H1 (cell line): ENCODE data around the gene PTDSS2. TPM values are rescaled to one million over a fixed set of nuclear protein-coding genes. Genes with fewer than 3 reads are reported as not detected.
"Not testable (repeated sequence)": the region's sequence is repeated elsewhere in the genome, so short reads cannot be mapped to it uniquely, and the experiment has no call there.

Source experiments
- CTCF ChIA-PET: fragments of 300-600 bp; sonication (Branson Sonifier 250); formaldehyde crosslinking; loops from one replicate; lab custom pipeline; 2021; ENCODE audit not compliant: partially characterized antibody; lab: Charles Lee
- POLR2A ChIA-PET: fragments of 300-600 bp; sonication (Branson Sonifier 250); formaldehyde crosslinking; loops from one replicate; lab custom pipeline; 2021; ENCODE audit warnings: inconsistent platforms; ENCODE audit not compliant: partially characterized antibody; lab: Charles Lee
- DNase-seq, 2 experiments: peaks; one replicate each; pipeline versions ENCODE4 v3.0.0 to v3.0.0-alpha.2; 2010 to 2022; ENCODE audit warnings: low spot score in 2 of 2, low read depth in 1 of 2, mixed read lengths in 1 of 2
- FAIRE-seq: peaks from 2 replicates; lab custom pipeline; 2011; peaks lifted over from hg19 to GRCh38; lab: Jason Lieb, UNC
- H2AFZ ChIP-seq: 2 replicates; pipeline ENCODE4 v1.8.1; 2012; ENCODE audit warnings: low read length, inconsistent platforms
- H2AK5ac ChIP-seq: 2 replicates; pipeline ENCODE4 v1.6.1; 2013; ENCODE audit warnings: low read depth, low read length
- H2BK120ac ChIP-seq: replicated peaks from 2 replicates; pipeline ENCODE3; 2013; ENCODE audit warnings: low read depth, low read length, inconsistent platforms
- H2BK12ac ChIP-seq: 2 replicates; pipeline ENCODE4 v1.6.1; 2013; ENCODE audit warnings: low read depth, low read length
- H2BK15ac ChIP-seq: 2 replicates; pipeline ENCODE4 v1.6.1; 2013; ENCODE audit warnings: low read length
- H2BK20ac ChIP-seq: 2 replicates; pipeline ENCODE4 v1.6.1; 2013; ENCODE audit warnings: low read length
- H2BK5ac ChIP-seq: 2 replicates; pipeline ENCODE4 v1.6.1; 2013; ENCODE audit warnings: low read depth, low read length
- H3K14ac ChIP-seq: 2 replicates; pipeline ENCODE4 v1.6.1; 2013; ENCODE audit warnings: inconsistent platforms; ENCODE audit not compliant: insufficient read length
- H3K18ac ChIP-seq: 2 replicates; pipeline ENCODE4 v1.6.1; 2013; ENCODE audit warnings: low read length; ENCODE audit errors: extremely low read depth
- H3K23ac ChIP-seq: 2 replicates; pipeline ENCODE4 v1.6.1; 2013; ENCODE audit warnings: inconsistent platforms; ENCODE audit not compliant: insufficient read length
- H3K23me2 ChIP-seq: 2 replicates; pipeline ENCODE4 v1.6.1; 2013; ENCODE audit warnings: low read depth, low read length
- H3K27ac ChIP-seq: 2 replicates; pipeline ENCODE4 v1.6.1; 2011; ENCODE audit warnings: low read depth, low read length, inconsistent platforms
- H3K27me3 ChIP-seq, 4 experiments: replicated peaks in 1 of 4; 1 replicate in 1 of 4; 2 replicates in 3 of 4; pipeline versions ENCODE4 v1.6.1 to v1.8.1; 2011 to 2013; ENCODE audit warnings: low read length in 3 of 4, mild to moderate bottlenecking in 3 of 4, inconsistent platforms in 2 of 4, mixed read lengths in 2 of 4, moderate library complexity in 1 of 4; ENCODE audit not compliant: control insufficient read depth in 3 of 4, insufficient read depth in 3 of 4; ENCODE audit errors: extremely low read depth in 1 of 4
- H3K36me3 ChIP-seq, 4 experiments: 2 replicates each; pipeline versions ENCODE4 v1.6.1 to v1.8.1; 2011 to 2013; ENCODE audit warnings: mild to moderate bottlenecking in 4 of 4, low read length in 3 of 4, moderate library complexity in 2 of 4, control low read depth in 1 of 4, inconsistent platforms in 1 of 4; ENCODE audit not compliant: insufficient read depth in 4 of 4, control insufficient read depth in 2 of 4
- H3K4ac ChIP-seq: replicated peaks from 2 replicates; pipeline ENCODE3; 2013; ENCODE audit warnings: low read length, low read depth, mixed read lengths, inconsistent platforms; ENCODE audit not compliant: insufficient read length
- H3K4me1 ChIP-seq, 4 experiments: replicated peaks in 1 of 4; 1 replicate in 1 of 4; 2 replicates in 3 of 4; pipeline versions ENCODE4 v1.6.1 to v1.8.1; 2011 to 2013; ENCODE audit warnings: low read length in 3 of 4, inconsistent platforms in 2 of 4, mixed read lengths in 1 of 4; ENCODE audit not compliant: insufficient read depth in 4 of 4, control insufficient read depth in 3 of 4
- H3K4me2 ChIP-seq, 2 experiments: 2 replicates each; pipeline versions ENCODE4 v1.6.1 to v1.8.1; 2011 to 2013; ENCODE audit warnings: low read depth in 2 of 2, low read length in 2 of 2, control low read depth in 1 of 2, inconsistent platforms in 1 of 2, mild to moderate bottlenecking in 1 of 2; ENCODE audit not compliant: insufficient read depth in 1 of 2
- H3K4me3 ChIP-seq, 4 experiments: fragments of 200-600, 300-600 bp in 1 of 4; sonication (generic), shearing (Covaris generic), sonication (Bioruptor Twin) in 1 of 4; 2 replicates each; pipeline versions ENCODE4 v1.5.1 to v1.8.1; 2011 to 2016; ENCODE audit warnings: low read length in 4 of 4, low read depth in 3 of 4, control low read depth in 2 of 4, inconsistent platforms in 2 of 4, mild to moderate bottlenecking in 2 of 4, mixed read lengths in 1 of 4, moderate library complexity in 1 of 4; ENCODE audit not compliant: insufficient read depth in 2 of 4; ENCODE audit errors: extremely low read depth in 1 of 4
- H3K56ac ChIP-seq: replicated peaks from 2 replicates; pipeline ENCODE3; 2013; ENCODE audit warnings: low read depth, mild to moderate bottlenecking, mixed read lengths, low read length, inconsistent platforms; ENCODE audit not compliant: insufficient read length
- H3K79me1 ChIP-seq: 2 replicates; pipeline ENCODE4 v1.6.1; 2013; ENCODE audit warnings: low read depth, low read length, control low read depth
- H3K79me2 ChIP-seq, 2 experiments: 2 replicates each; pipeline versions ENCODE4 v1.6.1 to v1.8.1; 2012 to 2013; ENCODE audit warnings: low read length in 2 of 2, mild to moderate bottlenecking in 2 of 2, inconsistent platforms in 1 of 2; ENCODE audit not compliant: insufficient read depth in 2 of 2, control insufficient read depth in 1 of 2
- H3K9ac ChIP-seq, 4 experiments: replicated peaks in 1 of 4; 1 replicate in 1 of 4; 2 replicates in 3 of 4; pipeline versions ENCODE4 v1.6.1 to v1.8.1; 2011 to 2013; ENCODE audit warnings: low read depth in 3 of 4, low read length in 3 of 4, control low read depth in 2 of 4, mild to moderate bottlenecking in 2 of 4, moderate library complexity in 2 of 4, inconsistent platforms in 1 of 4; ENCODE audit errors: extremely low read depth in 1 of 4
- H3K9me3 ChIP-seq, 2 experiments: 2 replicates each; pipeline versions ENCODE4 v1.6.1 to v1.8.1; 2012 to 2013; ENCODE audit warnings: mild to moderate bottlenecking in 2 of 2, moderate library complexity in 2 of 2, control low read depth in 1 of 2, inconsistent platforms in 1 of 2, low read depth in 1 of 2, low read length in 1 of 2, mixed read lengths in 1 of 2; ENCODE audit not compliant: insufficient read depth in 2 of 2
- H4K20me1 ChIP-seq, 2 experiments: replicated peaks in 1 of 2; 2 replicates each; pipeline versions ENCODE3 to v1.8.1; 2011 to 2013; ENCODE audit warnings: inconsistent platforms in 2 of 2, low read length in 2 of 2, mild to moderate bottlenecking in 1 of 2; ENCODE audit not compliant: insufficient read depth in 2 of 2, control insufficient read depth in 1 of 2
- H4K5ac ChIP-seq: 2 replicates; pipeline ENCODE4 v1.6.1; 2013; ENCODE audit warnings: low read length, low read depth, mixed read lengths, inconsistent platforms; ENCODE audit not compliant: insufficient read length
- H4K8ac ChIP-seq: 2 replicates; pipeline ENCODE4 v1.8.0; 2013; ENCODE audit warnings: mild to moderate bottlenecking, moderate library complexity, low read length, inconsistent platforms; ENCODE audit not compliant: insufficient read depth; ENCODE audit errors: extremely low read depth
- H4K91ac ChIP-seq: replicated peaks from 2 replicates; pipeline ENCODE3; 2013; ENCODE audit warnings: low read length, mixed read lengths, inconsistent platforms; ENCODE audit not compliant: insufficient read length
- WGBS, 2 experiments: shearing (Covaris generic) in 1 of 2; methylation state at CpG; one replicate each; pipeline versions ENCODE4 v1.1.6 to v1.1.7; 2013 to 2015; ENCODE audit warnings: low lambda C conversion rate in 2 of 2, mixed read lengths in 2 of 2, inconsistent platforms in 1 of 2, low coverage in 1 of 2, missing lambda C conversion rate in 1 of 2; ENCODE audit not compliant: insufficient replicate concordance in 2 of 2, insufficient coverage in 1 of 2, insufficient read length in 1 of 2; ENCODE audit errors: extremely low coverage in 1 of 2, missing lambda C conversion rate in 1 of 2; 5-methylcytosine and 5-hydroxymethylcytosine counted together
- polyA plus RNA-seq, 7 experiments: library from polyadenylated mRNA; depleted of rRNA in 3 of 7; stranded (reverse) in 5 of 7; unstranded in 2 of 7; fragments of >200 nt in 5 of 7; fragments of 200-250 nt in 2 of 7; gene quantifications; 1 replicate in 5 of 7; 2 replicates in 1 of 7; 4 replicates in 1 of 7; pipeline versions ENCODE4 v1.2.1 to v1.2.3, GENCODE V29; 2011 to 2013; ENCODE audit warnings: missing spikeins in 2 of 7, mixed read lengths in 2 of 7
- total RNA-seq: library from RNA; stranded (reverse); fragmentation: NEBNext Ultra II Directional; extraction: Animal tissue kit (Norgen Biotek cat#: 25700); gene quantifications from 2 replicates; pipeline ENCODE4 v1.2.1, GENCODE V29; 2021

Gene PTDSS2
- total and polyA plus RNA-seq, 2 of the 8 experiments (the other 6 are each of a cell fraction or from before 2014, with no cell fraction given) = 48.7 to 68.2 TPM

DNA sequence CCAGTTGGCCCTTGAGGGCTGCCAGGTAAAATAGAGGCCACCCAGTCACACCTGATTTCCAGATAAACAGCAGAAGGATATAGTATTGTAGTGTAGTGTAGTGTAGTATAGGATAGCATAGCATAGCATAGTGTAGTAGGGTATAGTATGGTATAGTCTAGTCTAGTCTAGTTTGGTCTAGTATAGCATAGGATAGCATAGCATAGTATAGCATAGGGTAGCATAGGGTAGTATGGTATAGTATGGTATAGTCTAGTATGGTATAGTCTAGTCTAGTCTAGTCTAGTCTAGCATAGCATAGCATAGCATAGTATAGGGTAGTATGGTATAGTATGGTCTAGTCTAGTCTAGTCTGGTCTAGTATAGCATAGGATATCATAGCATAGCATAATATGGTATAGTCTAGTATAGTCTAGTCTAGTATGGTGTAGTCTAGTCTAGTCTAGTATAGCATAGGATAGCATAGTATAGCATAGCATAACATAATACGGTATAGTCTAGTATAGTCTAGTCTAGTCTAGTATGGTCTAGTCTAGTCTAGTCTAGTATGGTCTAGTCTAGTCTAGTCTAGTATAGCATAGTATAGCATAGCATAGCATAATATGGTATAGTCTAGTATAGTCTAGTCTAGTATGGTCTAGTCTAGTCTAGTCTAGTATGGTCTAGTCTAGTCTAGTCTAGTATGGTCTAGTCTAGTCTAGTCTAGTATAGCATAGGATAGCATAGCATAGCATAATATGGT, 14.9 kb upstream of the PTDSS2 start:
- H2BK5ac ChIP-seq, H3K23me2 ChIP-seq, H2BK20ac ChIP-seq, FAIRE-seq, H3K56ac ChIP-seq, H3K4ac ChIP-seq, H2BK12ac ChIP-seq, H3K4me1 ChIP-seq, DNase-seq, H2AFZ ChIP-seq, H3K36me3 ChIP-seq, H2BK120ac ChIP-seq, H4K91ac ChIP-seq, H4K5ac ChIP-seq, H3K23ac ChIP-seq, H3K79me2 ChIP-seq, CTCF ChIA-PET, H2AK5ac ChIP-seq, H2BK15ac ChIP-seq, H3K4me3 ChIP-seq, H3K27ac ChIP-seq, H3K4me2 ChIP-seq, H3K27me3 ChIP-seq, POLR2A ChIA-PET, H4K8ac ChIP-seq, H4K20me1 ChIP-seq, H3K14ac ChIP-seq, H3K9ac ChIP-seq, H3K18ac ChIP-seq, H3K79me1 ChIP-seq: not testable (repeated sequence)
- peaks cover 6 to 10% of the 10 kb centered on the region in 2 experiments; a peak in 3 of 4 replicates for H3K9me3 ChIP-seq
- 88% methylated on average over 1 of the region's 1 CpG; no CpG with 5 or more reads in 1 of the 2 experiments for WGBS, 2 experiments
